GM21717 (cell line): ENCODE data around the gene ATP10B.

Source experiments
- ATAC-seq: cut with Tn5 transposase; IDR thresholded peaks from one replicate; pipeline ENCODE4 v1.9.1; 2021; ENCODE audit warnings: mild to moderate bottlenecking, moderate library complexity; ENCODE audit not compliant: unreplicated experiment

Gene ATP10B

DNA sequence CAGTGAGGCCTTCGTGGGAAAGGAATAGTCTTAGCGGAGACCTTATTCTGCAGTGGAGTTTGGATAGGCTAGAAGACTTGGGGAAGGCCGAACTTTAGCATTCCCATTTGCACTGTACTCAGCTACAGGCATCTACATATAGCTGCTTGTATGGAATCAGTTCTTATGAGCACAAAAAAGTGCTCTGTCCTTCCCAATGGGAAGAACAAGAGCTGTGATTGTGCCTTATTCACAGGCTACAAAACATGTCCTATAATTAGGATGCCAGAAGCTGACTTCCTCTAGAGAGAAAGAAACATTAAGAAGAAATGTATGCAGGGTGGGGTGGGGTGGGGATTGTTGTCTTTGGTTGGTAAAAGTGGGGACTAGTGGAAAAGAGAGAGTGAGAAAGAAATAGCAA, 154.7 kb downstream of the ATP10B start:
- no peak for ATAC-seq

DNA sequence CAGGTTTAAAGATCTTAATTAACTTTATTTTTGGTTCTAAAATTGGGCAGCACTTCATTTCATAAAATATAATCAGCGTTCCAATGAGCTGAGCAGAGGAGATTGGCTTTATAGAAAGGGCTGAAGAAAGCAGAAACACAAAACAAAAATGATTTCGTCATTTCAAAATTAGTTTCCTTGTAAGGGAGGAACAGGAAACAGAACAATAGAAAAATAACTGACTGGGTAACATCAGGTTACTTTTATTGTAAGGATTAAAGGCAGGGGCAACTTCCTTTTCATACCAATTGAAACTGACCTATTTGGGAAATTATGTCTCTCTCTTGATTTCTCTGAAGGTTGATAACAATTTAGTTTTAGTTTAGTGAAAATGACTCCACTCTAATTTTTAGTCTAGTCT, 157.1 kb downstream of the ATP10B start:
- no peak for ATAC-seq

GRCh38 chr5:160693831-160694465, 158.1 kb downstream of the ATP10B start:
- ATAC-seq, result no peak

GRCh38 chr5:160692271-160692670, 159.7 kb downstream of the ATP10B start:
- ATAC-seq, result no peak

DNA sequence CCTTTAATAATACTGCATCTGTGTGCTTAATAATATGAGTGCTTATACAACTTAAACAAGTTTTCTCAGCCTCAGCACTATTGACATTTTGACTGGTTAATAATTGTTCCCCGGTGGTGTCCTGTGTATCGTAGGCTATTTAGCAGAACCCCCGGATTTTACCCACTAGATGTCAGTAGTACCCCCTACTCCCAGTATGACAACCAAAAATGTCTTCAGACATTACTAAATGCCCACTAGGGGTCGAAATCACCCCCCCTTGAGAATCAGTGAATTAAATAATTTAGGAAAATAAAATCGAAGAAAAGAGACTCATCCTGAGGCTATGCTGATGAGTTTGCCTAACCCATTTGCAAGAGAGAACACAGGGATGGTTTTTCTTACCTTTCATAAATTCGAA, 166.3 kb downstream of the ATP10B start:
- ATAC-seq, result peak; percentile 81

- ATAC-seq, result no peak
Observed at GRCh38 chr5:160685219-160685618, 166.8 kb downstream of the ATP10B start.

GRCh38 chr5:160679567-160680309, 172.3 kb downstream of the ATP10B start:
- ATAC-seq, result no peak

DNA sequence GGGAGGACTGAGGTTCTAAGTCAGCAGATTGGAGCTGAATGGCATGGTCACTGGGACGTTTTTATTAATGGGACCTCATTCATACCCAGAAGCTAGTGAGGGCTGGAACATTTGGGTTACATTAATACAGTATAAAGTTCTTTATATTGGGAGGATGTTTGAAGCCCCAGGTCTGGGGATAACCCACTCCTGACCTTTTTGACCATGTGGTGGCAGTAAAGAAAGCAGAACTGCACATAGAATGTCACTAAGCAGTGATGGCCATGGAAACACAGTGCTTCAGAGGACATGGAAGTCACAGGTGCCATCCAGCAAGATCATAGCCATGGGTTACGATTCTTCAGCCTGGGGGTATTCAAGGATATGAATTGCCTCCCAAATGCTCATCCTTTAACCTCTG, 176.0 kb downstream of the ATP10B start:
- no peak for ATAC-seq

GRCh38 chr5:160674901-160675300, 177.1 kb downstream of the ATP10B start:
- ATAC-seq, result no peak

DNA sequence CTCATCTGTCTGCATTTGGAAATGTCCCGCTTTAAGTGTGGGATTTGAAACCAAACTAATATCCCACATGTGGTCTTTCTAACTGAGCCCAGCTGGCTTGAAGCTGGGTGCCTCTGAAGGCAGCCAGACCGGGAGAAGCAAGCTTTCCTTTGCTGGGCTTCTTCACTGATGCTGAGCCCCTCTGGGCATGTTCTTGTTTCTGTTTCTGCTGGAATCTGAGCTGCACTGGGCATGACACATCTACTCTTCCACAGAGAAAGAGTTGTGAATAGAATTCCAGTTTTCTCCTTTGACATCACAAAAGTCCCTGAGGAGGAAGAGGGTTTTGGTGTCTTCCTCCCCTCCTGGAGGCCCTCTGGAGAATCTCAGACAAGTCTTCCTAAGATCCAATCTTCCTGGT, 179.5 kb downstream of the ATP10B start:
- no peak for ATAC-seq

DNA sequence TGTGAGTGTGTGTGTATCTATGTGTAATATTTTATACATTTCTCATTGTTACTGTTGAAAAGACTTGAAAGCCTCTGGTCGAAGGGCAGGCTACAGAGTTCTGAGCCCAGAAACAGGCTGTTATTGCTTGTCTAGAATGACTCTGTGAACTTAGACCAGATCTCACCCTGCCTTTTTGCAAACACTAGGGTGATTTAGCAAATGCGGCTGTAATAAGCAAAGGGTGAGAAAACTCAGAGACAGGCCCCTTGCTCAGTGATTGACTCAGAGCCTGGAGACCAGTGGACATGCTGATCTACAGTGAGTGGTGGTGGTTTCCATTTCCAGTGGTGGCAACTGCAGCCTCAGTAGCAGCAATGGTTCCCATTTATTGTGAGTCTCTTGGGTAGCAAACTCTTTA, 183.7 kb downstream of the ATP10B start:
- no peak for ATAC-seq

DNA sequence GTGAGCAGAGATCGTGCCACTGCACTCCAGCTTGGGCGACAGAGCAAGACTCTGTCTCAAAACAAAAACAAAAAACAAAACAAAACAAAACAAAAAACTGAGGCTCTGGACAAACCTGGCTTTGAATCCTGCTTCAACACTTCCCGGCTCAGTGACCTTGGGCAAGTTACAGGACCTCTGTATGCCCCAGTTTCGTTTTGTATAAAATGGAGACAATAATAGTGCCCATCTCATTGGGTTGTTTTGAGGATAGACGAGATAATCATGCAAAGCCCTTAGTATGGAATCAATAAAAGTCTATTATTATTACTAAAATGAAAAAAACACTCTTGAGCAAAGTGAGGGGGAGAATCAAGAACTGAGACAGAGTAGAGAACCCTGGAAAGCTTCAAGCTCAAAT, 184.9 kb downstream of the ATP10B start:
- no peak for ATAC-seq

DNA sequence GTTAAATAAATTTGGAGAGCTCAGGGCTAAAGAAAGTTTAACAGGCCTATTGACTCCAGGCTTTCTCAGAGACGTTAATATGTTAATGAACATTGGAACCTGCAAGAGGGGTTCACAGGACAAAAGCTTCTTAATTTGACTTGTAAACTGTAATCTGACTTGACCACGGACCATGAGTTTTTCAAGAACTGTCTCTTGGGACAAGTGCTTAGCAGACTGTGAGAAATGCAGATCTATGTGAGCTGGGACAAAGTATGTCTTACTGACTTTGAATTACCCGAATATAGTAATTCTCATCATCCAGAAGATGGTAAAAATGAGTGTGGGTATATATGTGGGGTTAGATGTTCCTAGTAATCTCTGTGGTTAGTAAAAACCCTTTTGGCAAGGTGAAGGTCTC, 186.6 kb downstream of the ATP10B start:
- ATAC-seq, result no peak

- no peak for ATAC-seq
Observed at GRCh38 chr5:160660132-160660531, 191.9 kb downstream of the ATP10B start.

- ATAC-seq, result peak; percentile 44
Observed at GRCh38 chr5:160657622-160658458, 194.2 kb downstream of the ATP10B start.

DNA sequence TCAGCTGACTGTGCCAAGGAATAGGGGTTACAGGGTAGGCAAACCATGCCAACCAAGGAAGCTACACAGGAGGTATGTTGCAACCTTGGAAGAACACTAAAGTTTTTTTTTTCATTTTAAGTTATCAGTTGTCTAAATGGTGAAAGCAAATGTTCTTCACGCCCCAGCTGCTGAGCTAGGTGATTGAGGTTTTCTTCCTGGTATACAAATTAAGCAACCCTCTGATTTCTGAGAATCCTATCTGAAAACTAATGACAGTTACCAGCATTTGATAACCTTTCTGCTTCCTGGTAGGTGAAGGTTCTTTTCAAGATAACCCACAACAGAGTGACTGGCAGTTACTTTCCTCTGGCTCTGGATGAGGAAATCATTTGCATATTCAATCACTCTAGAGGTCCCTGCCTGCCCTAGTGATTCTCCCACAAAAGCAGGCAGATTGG, 194.9 kb downstream of the ATP10B start:
- ATAC-seq, result peak; percentile 72

DNA sequence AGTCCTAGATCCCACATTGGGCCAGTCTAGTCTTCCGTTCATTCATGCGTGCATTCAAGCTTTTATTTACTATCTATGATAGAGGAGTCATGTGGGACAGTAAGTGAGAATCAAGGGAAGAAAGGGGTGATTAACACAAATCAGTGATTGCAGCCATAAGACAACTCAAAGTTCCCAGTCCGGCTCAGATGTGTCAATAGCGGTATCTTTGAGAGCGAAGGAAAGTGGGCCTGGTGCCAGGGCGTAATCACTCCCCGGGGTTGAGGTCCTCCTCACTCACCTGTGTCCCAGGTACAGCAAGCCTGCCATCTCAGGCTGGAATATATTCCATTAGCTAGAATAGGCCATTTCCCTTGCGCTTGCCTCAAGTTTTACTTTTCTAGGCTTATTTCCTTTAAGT, 196.3 kb downstream of the ATP10B start:
- ATAC-seq, result no peak

DNA sequence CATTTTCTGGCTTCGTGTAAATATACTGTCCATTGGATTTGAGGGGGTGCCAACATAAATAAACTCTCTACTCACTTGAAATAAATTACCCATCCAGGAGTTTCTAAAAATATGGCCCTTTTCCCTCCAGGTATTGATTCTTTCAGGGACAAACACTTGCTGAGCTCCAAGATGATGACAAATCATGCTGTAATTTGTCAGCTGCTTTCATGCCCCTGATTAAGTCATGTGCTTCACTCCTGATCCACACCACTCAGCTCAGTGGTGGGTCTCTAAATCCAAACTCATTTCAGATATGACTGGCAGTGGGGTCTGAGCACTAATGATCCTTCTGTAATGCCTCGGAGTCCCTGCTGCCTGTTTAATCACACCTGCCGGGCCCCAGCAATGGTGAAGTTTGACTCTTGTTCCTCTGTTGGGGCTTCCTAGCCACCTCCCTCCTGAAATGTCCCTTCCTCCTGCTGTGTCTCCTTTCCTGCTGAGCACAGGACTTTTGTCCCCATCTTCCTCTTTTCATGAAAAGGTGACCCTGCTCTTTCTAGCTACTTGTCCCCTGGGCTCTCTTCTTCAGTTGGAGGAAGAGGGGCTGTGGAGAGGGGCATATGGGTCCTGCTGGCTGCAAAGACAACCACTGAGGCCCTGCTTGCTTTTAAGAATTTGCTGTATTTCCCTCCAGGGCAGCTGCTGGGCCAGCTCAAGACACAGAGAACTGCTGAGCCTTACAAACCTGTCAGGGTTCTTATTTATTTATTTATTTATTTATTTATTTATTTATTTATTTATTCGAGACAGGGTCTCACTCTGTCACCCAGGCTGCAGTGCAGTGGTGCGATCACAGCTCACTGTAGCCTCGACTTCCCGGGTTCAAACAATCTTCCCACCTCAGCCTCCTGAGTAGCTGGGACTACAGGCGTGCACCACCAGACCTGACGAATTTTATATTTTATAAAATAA, 200.0 kb downstream of the ATP10B start:
- ATAC-seq, result no peak

GRCh38 chr5:160649304-160649703, 202.7 kb downstream of the ATP10B start:
- ATAC-seq, result no peak

DNA sequence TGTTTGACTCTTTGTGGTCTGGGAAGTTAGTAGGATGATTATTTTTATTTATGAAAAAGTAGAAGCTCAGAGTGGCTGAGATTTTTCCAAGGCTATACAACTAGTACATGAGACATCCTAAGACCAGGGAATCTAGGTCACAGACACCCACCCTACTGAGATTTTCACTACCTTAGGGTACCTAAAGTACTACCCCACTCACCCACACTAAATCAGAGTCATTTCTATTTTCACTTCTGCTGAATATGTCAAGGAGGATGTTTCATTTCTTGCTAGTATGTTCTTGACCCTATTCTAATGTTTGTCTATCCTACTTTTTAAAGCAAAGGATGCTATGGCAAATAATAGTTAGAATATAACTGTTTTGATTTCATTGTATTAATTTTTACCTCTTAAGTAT, 206.0 kb downstream of the ATP10B start:
- ATAC-seq, result no peak
